HG02610 (cell line): ENCODE measurements around the gene ALG8.
"Not testable (repeated sequence)": the region's sequence is repeated elsewhere in the genome, so short reads cannot be mapped to it uniquely, and the experiment has no call there.

Experiments
- ATAC-seq: cut with Tn5 transposase; IDR thresholded peaks from one replicate; pipeline ENCODE4 v1.9.1; 2021; ENCODE audit warnings: mild to moderate bottlenecking, moderate library complexity; ENCODE audit not compliant: unreplicated experiment

Gene ALG8

DNA sequence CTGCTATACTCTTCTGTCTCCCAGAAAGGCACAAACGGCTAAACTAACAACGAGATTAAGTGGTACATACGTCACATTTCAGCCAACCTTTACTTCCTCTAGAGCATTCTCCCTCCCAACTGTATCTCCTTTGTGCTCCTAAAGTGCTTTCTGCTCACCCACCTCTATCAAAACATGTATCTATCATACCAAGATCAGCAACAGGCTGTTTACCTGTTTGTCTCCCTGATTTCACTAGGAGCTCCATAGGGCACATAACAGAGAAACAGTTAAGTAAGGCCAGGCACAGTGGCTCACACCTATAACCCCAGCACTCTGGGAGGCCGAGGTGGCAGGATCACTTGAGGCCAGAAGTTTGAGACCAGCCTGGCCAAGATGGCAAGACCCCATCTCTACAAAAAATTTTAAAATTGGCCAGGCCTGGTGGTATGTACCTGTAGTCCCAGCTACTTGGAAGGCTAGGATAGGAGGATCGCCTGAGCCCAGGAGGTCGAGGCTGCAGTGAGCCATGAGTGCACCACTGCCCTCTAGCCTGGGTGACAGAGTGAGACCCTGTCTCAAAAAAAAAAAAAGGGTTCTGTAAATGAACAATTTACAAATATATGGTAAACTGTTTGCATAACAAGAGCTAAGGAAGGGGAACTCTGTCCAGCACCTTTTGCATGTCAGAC, 62.6 kb downstream of the ALG8 start:
- no peak for ATAC-seq

DNA sequence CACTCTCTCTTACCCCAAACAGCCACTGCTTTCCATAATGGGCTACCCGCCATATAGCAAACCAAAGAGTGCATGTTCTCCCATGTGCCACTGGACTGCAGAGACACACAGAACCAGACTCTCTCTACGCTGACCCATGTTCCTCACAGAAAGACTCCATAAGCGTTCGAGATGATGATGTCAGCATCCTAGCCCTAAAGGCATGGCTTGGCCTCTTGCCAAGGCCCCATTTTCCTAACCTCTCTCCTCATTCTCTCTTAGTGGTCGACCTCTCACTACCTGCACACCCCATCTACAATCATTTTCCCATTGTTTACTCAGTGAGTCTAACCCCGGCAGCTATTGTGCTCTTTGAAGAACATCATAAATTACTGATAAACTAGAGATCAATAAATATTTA, 64.7 kb downstream of the ALG8 start:
- no peak for ATAC-seq

DNA sequence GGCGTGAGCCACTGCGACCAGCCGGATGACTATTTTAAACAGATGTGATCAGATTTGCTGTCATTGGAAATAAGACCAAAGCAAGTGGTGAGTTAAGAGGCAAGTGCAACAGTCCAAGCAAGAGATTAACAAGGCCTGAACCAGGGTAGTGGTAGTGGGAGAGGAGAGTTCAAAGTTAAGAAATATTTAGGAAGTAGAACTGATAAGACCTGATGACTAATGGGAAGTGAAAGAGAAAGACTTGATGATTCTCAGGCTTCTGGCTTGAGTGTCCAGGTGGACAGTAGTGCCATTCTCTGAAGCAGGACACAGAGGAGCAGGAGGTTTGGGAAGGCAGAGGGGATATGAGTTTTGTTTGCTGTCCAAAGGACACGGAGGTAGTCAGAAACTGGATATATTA, 67.0 kb downstream of the ALG8 start:
- no peak for ATAC-seq

DNA sequence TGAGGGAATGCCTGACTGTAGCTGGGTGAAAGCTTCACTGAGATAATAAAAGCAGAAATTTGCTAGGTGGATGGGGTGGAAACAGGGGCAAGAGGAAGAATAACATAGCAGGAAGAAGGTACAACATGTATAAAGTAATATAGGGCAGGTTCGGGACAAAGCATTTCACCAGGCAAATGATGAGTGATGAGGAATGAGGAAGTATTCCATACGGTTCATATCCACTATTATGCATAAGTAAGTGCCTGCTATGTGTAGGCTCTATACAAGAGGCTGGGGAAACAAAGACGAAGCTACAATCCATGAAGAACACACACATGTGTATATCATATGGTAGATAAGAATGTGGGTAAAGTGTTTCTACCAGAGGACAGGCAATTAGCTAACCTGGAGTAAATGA, 67.7 kb downstream of the ALG8 start:
- ATAC-seq, result no peak

DNA sequence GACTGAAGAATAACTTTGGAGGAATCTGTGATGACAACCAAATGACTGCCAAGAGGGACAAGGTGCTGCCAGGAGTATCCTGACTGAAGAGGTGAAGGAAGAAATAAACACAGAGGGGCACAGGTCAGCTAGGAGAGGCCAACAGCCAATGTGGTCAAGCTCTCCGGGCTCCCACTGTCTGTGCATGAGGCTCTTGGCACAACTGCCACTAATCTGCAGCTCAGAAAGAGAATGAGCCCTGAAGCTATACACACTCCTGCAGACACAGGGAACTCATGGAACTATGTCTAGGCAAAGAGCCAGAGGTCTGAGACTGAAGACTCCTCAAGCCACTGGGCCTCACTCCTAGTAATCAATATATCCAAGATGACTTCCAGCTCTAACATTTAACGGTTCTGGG, 68.8 kb downstream of the ALG8 start:
- ATAC-seq, result no peak

DNA sequence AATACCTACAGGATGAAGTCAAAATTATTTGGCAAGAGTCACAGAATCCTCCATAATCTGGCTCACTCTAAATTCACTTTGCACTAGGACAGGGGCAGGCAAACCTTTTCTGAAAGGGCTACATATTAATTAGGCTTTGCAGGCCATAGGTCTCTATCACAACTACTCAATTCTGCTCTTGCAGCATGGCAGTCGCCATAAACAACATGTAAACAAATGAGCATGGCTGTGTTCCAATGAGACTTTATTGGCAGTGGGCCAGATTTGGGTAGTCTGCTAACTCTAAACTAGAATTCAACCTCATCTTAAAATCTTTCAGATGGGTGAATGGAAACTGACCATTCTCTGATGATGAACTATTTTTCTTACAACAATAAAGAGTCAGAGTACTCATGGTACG, 70.0 kb downstream of the ALG8 start:
- ATAC-seq, result no peak

DNA sequence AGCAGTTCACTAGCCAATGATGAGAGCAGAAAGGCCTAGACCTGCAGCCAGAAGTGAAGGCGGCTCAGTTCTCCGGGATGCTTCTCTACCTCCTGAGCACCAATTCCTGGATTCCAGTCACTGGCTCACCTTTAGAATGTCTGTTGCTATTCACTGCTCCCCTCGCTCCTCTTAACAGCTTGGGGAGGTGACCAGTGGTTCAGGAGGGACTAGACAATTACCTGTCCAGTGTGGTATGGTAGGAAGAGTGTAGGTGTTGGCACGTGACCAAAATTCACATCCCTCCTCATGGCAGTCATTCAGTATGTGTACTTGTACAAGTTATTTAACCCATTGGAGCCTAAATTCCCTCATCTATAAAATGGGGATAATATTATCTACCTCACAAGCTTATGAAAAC, 71.7 kb downstream of the ALG8 start:
- no peak for ATAC-seq

DNA sequence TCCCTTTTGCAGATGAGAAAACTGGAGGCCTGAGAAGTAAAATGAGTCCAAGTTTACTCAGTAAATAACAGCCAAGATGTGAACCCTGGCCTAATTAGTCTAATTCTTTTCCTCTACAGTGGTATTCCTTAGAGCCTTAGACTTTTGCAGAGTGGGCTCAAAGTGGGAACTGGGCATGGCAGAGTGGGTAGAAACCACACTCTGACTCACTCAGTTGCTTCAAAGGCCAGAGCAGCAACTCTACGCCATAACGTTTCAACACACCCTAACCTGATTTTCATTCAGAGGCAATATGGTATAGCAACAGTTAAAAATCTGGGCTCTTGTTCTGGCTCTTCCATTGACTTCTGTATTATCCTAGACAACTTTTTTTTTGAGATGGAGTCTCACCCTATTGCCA, 73.0 kb downstream of the ALG8 start:
- ATAC-seq, result no peak

DNA sequence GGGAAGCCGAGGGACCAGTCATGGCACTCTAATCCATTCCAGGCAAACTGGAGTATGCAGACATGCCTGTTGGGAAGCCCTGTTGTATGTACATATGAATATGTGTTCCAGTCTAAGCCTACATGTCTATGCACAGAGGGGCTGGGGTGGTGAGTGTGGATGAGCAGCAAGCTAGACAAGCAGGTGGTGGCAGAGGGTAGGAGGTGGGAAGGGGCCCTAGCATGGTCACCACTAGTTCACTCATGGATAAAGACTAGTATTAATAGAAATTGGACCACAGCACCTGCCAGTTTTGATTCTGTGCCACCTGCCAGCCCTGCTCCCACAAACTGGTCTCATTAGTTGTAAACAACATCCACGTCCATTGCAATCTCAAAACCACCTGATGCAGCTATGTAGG, 74.2 kb downstream of the ALG8 start:
- no peak for ATAC-seq

DNA sequence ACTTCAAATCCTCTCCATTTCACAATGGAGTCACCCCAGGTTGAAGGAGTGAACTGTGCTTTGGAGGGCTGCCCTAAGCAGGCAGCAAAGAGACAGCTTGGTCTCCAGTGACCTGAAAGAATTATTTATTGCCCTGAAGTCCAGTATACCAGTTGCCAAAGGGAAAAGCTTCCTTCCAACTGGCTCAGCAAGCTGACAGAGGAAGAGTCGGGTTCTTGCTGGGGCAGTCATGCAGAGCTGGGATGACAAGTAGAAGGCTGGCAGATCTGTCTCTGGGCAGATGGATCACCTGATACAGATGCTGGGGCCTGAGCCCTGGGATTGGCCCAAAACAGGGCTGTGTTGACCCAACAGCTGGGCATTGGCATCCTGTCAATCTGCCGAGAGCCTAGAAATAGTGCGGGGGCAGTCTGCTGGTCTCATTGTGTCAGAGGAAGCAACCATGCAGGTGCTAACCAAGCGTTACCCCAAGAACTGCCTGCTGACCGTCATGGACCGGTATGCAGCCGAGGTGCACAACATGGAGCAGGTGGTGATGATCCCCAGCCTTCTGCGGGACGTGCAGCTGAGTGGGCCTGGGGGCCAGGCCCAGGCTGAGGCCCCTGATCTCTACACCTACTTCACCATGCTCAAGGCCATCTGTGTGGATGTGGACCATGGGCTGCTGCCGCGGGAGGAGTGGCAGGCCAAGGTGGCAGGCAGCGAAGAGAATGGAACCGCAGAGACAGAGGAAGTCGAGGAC, 75.8 kb downstream of the ALG8 start, which contains the start of gene THRSP:
THRSP (plus strand) TSS at position 422 of the 742 bp plus-strand sequence; CDS start at position 443, 21 bp downstream.
- ATAC-seq, result no peak

DNA sequence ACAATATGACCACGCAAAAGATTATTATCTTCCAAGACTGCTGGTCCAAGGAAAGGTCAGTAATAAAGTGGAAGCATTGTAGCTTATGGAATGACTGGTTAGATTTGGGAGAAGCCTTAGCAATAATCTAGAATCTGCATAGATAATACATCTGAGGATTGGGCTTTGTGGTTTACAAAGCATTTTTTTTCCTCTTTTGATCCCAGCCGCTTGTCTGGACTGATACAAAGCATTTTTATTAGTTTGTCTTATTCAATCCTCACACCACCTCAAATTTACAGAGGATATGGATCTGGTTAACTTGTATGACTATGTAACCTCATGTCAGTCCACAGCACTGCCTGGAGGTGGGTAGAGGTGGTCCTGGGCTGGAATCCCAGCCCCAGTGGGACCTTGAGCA, 76.8 kb downstream of the ALG8 start:
- no peak for ATAC-seq

DNA sequence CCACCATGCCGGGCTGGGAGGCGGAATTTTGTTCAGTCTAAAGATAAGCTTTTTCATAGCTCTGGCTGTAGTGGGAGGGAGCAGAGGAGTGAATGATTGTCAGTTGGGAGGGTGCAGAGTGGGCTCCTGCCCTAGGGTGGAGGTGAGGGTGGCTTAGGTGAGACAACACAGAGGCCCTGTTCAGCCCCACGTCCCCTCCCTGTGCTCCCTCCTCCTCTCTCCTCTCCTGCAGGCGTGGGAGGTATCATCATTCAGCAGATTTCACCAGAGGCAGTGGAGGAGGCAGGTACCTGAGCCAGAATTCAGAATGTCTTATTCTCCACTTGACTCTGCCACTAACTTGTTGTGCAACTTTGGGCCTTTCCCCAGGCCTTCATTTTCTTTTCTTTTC, 77.5 kb downstream of the ALG8 start:
- no peak for ATAC-seq

DNA sequence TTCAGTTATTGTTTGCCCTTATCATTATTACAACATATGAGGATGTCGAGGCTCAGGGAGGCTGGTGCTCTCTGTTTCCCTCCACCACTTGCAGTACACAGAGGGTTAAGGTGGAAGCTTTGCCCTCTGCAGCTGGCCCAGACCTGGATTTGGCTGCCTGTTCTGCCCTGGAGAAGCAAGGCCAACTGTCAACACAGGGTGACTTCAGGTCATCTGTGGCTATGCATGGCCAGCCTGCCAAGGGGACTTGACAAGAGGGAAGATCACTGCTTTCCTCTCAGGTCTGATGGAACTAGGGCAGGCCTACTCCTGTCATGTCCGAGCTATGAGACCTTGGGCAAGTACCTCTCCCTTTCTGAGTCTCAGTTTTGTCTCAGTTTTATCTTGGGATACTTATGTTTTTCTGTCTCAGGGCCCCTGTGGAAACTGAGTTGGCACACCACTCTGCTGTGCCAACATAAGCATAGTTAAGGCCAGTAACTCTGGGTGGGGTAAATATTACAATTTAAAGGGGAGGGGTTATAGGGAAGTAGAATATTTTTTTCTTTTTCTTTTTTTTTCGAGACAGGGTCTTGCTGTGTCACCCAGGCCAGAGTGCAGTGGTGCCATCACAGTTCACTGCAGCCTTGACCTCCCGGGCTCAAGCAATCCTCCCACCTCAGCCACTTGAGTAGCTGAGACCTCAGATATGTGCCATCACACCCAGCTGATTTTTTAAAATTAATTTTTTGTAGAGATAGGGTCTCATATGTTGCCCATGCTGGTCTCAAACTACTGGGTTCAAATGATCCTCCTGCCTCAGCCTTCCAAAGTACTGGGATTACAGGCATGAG, 78.1 kb downstream of the ALG8 start:
- ATAC-seq, result no peak

DNA sequence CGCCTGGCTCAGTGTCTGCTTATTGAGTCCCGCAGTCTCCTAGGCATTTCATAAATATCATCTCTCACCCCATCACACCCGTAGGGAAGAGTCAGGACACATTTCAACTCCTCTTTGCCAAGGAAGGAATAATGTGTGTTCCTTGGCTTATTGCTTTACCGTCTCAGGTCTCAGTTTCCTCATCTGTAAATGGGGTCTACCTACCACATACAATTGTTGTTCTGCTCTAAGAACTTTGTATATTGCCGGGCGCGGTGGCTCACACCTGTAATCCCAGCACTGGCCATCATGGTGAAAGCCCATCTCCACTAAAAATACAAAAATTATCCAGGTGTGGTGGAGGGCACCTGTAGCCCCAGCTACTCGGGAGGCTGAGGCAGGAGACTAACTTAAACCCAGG, 78.9 kb downstream of the ALG8 start:
- no peak for ATAC-seq

DNA sequence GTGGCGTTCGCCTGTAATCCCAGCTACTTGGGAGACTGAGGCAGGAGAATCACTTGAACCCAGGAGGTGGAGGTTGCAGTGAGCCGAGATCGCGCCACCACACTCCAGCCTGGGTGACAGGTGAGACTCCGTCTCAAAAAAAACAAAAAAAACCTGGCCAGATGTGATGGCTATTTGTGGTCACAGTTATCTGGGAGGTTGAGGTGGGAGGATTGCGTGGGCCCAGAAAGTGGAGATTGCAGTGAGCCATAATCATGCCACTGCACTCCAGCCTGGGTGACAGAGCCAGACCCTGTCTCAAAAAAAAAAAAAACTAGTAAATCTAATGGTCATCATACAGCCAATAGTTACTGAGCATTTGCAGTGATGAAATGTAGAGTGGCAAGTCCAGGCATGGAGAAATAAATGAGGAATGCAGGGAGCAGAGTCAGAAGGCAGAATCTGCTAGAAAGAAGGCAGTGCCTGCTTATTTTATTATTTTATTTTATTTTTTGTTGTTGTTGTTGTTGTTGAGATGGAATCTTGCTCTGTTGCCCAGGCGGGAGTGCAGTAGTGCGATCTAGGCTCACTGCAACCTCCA, 79.6 kb downstream of the ALG8 start:
- ATAC-seq, result not testable (repeated sequence)

DNA sequence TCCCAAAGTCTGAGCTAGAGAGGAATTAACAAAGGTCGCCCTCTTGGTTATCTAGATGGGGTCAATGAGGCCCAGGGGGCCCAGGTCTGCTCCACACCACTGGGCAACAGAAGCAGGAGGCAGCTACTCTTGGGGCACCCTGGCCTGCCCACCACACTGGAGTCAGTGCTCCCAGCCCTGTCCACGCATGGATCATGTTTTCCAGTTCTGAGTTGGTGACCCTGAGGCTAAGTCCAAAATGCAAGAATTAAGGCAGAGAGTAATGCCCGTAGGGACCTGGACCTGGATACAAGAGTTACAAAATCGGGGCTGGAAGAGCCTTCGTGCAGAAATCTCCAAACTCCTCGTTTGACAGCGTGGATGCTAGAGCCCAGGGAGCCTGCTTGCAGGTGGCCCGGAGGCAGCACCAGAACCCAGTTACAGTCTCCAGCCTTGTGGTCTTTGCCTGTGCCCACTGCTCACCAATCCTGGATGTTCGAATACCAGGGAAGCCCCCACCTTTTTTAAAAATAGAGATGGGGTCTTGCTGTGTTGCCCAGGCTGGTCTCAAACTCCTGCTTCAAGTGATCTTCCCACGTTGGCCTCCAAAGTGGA, 81.9 kb downstream of the ALG8 start:
- no peak for ATAC-seq

DNA sequence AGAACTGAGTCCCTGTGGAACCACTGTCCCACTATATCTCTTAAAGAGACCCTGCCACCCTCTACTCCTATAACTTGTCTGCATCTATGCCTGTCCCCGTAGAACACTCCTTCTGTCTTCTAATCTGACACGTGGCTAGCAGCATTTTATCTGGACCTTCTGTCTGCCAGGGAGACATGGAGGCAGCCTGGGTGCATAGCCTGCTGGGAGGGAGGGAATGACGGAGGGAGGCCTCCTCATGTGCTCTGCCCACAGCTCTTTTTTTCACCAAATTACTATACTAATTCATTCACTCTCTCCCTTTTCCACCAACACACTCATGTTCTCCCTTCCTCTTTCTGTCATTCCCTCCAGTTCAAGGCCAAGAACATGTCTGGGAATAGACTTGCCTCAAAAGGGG, 83.3 kb downstream of the ALG8 start:
- ATAC-seq, result no peak

DNA sequence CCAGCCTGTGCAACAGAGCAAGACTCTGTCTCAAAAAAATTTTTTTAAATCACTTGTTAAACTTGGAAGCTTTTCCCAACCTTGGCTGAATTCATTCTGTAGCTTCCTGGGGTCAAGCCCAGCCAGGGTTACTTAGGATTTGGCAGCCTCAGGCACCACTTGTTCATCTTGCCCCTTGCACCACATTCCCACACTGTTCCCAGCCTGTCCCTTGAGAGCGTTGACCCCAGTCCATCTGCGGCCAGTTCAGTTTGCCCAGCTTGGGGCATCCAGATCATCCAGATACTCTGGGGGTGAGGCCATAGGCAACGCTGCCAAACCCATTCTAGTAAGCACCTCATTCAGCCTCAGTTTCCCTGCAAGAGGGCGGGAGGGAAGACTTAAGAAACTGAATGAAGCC, 84.5 kb downstream of the ALG8 start:
- ATAC-seq, result no peak

DNA sequence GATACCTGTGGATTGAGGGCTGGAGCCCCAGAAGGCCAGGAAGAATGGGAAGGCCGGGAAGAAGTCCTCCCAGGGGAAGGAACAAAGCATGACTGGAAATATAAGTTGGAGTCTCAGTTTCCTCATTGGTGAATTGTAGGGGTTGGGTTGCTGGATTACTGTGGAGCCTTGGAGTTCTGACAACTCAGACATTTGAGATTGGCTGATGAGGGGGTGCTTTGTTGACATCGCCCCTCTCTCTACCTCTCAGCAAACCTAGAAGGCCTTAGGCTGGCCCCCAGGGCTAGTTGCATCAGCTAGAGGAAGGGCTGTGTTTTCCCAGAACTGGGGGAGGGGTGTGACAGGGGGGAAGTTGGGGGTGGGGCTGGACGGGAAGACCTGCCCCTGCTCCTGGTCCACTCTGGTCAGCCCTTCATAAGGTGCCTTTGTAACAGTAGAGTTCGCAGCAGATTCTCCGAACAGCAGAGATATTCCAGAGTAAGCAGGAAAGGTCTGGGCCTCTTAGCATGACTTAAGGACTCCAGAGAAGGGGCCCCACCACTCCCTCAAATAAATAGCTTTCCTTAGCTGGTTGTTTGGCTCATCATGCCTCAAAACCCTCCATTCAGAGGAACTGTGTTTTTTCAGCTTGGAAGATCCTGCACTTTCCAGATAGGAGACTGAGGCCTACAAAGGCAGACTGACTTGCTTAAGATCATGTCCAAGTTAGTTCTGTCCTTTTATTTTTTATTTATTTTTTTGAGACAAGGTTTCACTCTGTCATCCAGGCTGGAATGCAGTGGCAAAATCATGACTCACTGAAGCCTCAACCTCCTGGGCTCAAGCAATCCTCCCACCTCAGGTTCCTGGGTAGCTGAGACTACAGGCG, 88.2 kb downstream of the ALG8 start:
- ATAC-seq, result no peak
